ENCODE results near the gene PINK1. TPM values are rescaled to one million over a fixed set of nuclear protein-coding genes. Genes with fewer than 3 reads are reported as not detected.

Gene PINK1
- total RNA-seq, 1 donor from 2014 or later, result 32.0 TPM

- Mint-ChIP-seq H3K4me1 (ENCODE audit: low read depth, unreplicated experiment) (peaks cover 15% of the 10 kb centered on the region), H3K4me3 (ENCODE audit: unreplicated experiment) (no peak overlapping the region), H3K27ac (ENCODE audit: unreplicated experiment) (peak overlapping the region; percentile 22)
These were observed 30.9 kb downstream of the PINK1 start for GRCh38 chr1:20663969-20664715.

GRCh38 chr1:20665726-20666125, 32.5 kb downstream of the PINK1 start:
- DNase-seq, result no peak
- Mint-ChIP-seq H3K4me3 (ENCODE audit: unreplicated experiment) (no peak overlapping the region), H3K9me3 (ENCODE audit: unreplicated experiment) (peaks cover 5% of the 10 kb centered on the region), H3K27me3 (ENCODE audit: unreplicated experiment) (no peaks in the 10 kb centered on the region), H3K36me3 (ENCODE audit: unreplicated experiment) (peaks cover 4% of the 10 kb centered on the region), H3K4me1 (ENCODE audit: low read depth, unreplicated experiment) (peaks cover 5% of the 10 kb centered on the region), H3K27ac (ENCODE audit: unreplicated experiment) (no peak overlapping the region)
- TF ChIP-seq CTCF (IDR thresholded peaks at IDR 0.05; ENCODE audit: partially characterized antibody, unreplicated experiment), result no peak

More at GRCh38 chr1:20663969-20664715, 30.9 kb downstream of the PINK1 start:
- no peaks in the 10 kb centered on the region for H3K27me3 Mint-ChIP-seq (ENCODE audit: unreplicated experiment)
- no peak for TF ChIP-seq CTCF (IDR thresholded peaks at IDR 0.05; ENCODE audit: partially characterized antibody, unreplicated experiment)
- H3K36me3 Mint-ChIP-seq (ENCODE audit: unreplicated experiment), result peaks cover 4% of the 10 kb centered on the region
- DNase-seq, result no peak
- peaks cover 4% of the 10 kb centered on the region for H3K9me3 Mint-ChIP-seq (ENCODE audit: unreplicated experiment)

GRCh38 chr1:20666146-20666545, 32.9 kb downstream of the PINK1 start:
- Mint-ChIP-seq H3K9me3 (ENCODE audit: unreplicated experiment) (peaks cover 5% of the 10 kb centered on the region), H3K27me3 (ENCODE audit: unreplicated experiment) (no peaks in the 10 kb centered on the region), H3K27ac (ENCODE audit: unreplicated experiment) (no peak overlapping the region), H3K36me3 (ENCODE audit: unreplicated experiment) (peaks cover 4% of the 10 kb centered on the region), H3K4me3 (ENCODE audit: unreplicated experiment) (no peak overlapping the region), H3K4me1 (ENCODE audit: low read depth, unreplicated experiment) (peaks cover 5% of the 10 kb centered on the region)
- DNase-seq, result no peak
- no peak for TF ChIP-seq CTCF (IDR thresholded peaks at IDR 0.05; ENCODE audit: partially characterized antibody, unreplicated experiment)

- Mint-ChIP-seq H3K36me3 (ENCODE audit: unreplicated experiment) (peaks cover 4% of the 10 kb centered on the region), H3K4me1 (ENCODE audit: low read depth, unreplicated experiment) (peaks cover 5% of the 10 kb centered on the region), H3K4me3 (ENCODE audit: unreplicated experiment) (no peak overlapping the region), H3K27me3 (ENCODE audit: unreplicated experiment) (no peaks in the 10 kb centered on the region), H3K9me3 (ENCODE audit: unreplicated experiment) (peaks cover 5% of the 10 kb centered on the region), H3K27ac (ENCODE audit: unreplicated experiment) (no peak overlapping the region)
- DNase-seq, result no peak
- TF ChIP-seq CTCF (IDR thresholded peaks at IDR 0.05; ENCODE audit: partially characterized antibody, unreplicated experiment), result no peak
These were observed 33.5 kb downstream of the PINK1 start for GRCh38 chr1:20666804-20667203.

- H3K4me3 Mint-ChIP-seq (ENCODE audit: unreplicated experiment), result no peak overlapping the region
- H3K9me3 Mint-ChIP-seq (ENCODE audit: unreplicated experiment), result peaks cover 1% of the 10 kb centered on the region
- no peaks in the 10 kb centered on the region for H3K4me1 Mint-ChIP-seq (ENCODE audit: low read depth, unreplicated experiment)
- H3K36me3 Mint-ChIP-seq (ENCODE audit: unreplicated experiment), result peaks cover 4% of the 10 kb centered on the region
- no peaks in the 10 kb centered on the region for H3K27me3 Mint-ChIP-seq (ENCODE audit: unreplicated experiment)
- TF ChIP-seq CTCF (IDR thresholded peaks at IDR 0.05; ENCODE audit: partially characterized antibody, unreplicated experiment), result no peak
- no peak overlapping the region for H3K27ac Mint-ChIP-seq (ENCODE audit: unreplicated experiment)
- DNase-seq, result no peak
These were observed 35.3 kb downstream of the PINK1 start for GRCh38 chr1:20668581-20668980.

All from glutamatergic neuron (in vitro differentiated cells).